Testis (tissue), 3 donors: ENCODE results near the gene MAN1C1. TPM values are rescaled to one million over a fixed set of nuclear protein-coding genes. Genes with fewer than 3 reads are reported as not detected.
A peak's percentile ranks its signal among the peaks of the same experiment; 100 is the strongest.
"Not testable (repeated sequence)": the region's sequence is repeated elsewhere in the genome, so short reads cannot be mapped to it uniquely, and the experiment has no call there.

Source experiments
- DNase-seq: peaks from one replicate; pipeline ENCODE4 v3.0.0-alpha.2; 2019
- H3K27ac ChIP-seq, 2 donors: fragments of 200-600 bp; sonication (generic); one replicate each; pipeline ENCODE4 v1.5.1; 2019
- H3K27me3 ChIP-seq: fragments of 200-600 bp; sonication (generic); one replicate; pipeline ENCODE4 v1.5.1; 2019
- H3K36me3 ChIP-seq: fragments of 200-600 bp; sonication (generic); one replicate; pipeline ENCODE4 v1.5.1; 2017; ENCODE audit warnings: low read depth; ENCODE audit errors: missing control alignments
- H3K4me1 ChIP-seq: fragments of 200-600 bp; sonication (generic); one replicate; pipeline ENCODE4 v1.5.1; 2019
- H3K4me3 ChIP-seq, 2 donors: fragments of 200-600 bp; sonication (generic); one replicate each; pipeline ENCODE4 v1.5.1; 2017 to 2019
- H3K9me3 ChIP-seq: fragments of 200-600 bp; sonication (generic); one replicate; pipeline ENCODE4 v1.5.1; 2017
- POLR2A ChIP-seq: fragments of 450-650 bp; IDR thresholded peaks from one replicate; pipeline ENCODE4 v1.6.1; 2017; ENCODE audit warnings: antibody characterized with exemption, mild to moderate bottlenecking, moderate library complexity
- WGBS, 2 donors: methylation state at CpG; one replicate each; pipeline ENCODE4 v1.1.5; 2018; 5-methylcytosine and 5-hydroxymethylcytosine counted together
- intact Hi-C: fragments of 100-400 bp; cut with DNase I; formaldehyde crosslinking; loops from one replicate; pipeline ENCODE4 v1.15.1; 2023; ENCODE audit warnings: low total_unique reads
- polyA plus RNA-seq: library from polyadenylated mRNA; stranded (reverse); fragments of 350-450 nt; fragmentation: Illumina TruSeq; extraction: RNeasy Lipid Tissue Mini Kit (QIAGEN cat#74804); gene quantifications from one replicate; pipeline ENCODE4 v1.2.3, GENCODE V29; 2014; ENCODE audit warnings: low read depth, low replicate concordance; ENCODE audit not compliant: insufficient read depth
- total RNA-seq, 2 donors: library from RNA; depleted of rRNA; stranded (reverse); fragments of >200 nt; gene quantifications; one replicate each; pipeline ENCODE4 v1.2.3, GENCODE V29; 2016
- TF ChIP-seq, protein P1 (sequence below), 3 experiments: fragments of 450-650 bp in 2 of 3; fragments of 200-600 bp in 1 of 3; sonication (generic) in 1 of 3; IDR thresholded peaks; one replicate each; pipeline ENCODE4 v1.5.1; 2016 to 2019; ENCODE audit warnings: antibody characterized with exemption in 3 of 3, mild to moderate bottlenecking in 2 of 3, moderate library complexity in 1 of 3

The MAN1C1 gene
- total and polyA plus RNA-seq, 3 donors from 2014 or later, result 12.8 to 21.1 (median 14.8) TPM

DNA sequence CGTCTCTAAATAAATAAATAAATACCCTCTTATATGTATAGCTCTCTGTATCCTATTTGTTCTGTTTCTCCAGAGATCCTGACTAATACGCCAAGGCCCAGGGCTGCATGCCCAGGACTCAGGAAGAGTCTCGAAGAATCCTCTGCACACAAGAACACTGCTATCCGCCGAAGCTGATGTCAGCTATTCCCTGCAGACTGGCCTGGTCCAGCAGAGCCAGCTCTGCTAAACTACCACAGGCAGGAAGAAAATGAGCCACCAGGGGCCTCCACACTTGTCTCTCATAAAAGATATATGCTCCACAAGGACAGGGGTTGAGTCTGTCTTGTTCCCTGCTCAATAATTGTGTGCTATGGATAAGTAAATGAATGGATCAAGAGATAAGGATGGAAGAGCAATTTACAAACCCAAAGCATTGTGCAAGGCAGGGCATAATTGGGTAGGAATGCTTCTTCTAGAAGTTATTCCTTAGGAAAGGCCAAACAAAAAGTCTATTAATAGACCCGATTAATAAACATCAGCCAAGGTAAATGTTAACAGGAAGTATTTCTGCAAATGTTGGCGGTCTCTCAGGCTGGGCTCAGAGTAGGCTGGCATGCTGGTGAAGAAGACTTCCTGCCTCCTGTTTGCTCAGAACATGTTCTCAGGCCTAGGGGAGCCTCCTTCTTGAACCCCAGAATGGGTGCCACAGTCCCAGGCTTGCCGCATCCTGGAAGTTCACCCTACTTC lies 26.3 kb upstream of the MAN1C1 start:
- 55 to 60% methylated on average over 7 to 8 of the region's 8 CpGs for WGBS, 2 donors
- DNase-seq, result peak; percentile 79
- Histone ChIP-seq H3K27ac (peak overlapping the region in 1 of 2 donors; percentile 53), H3K27me3 (no peaks in the 10 kb centered on the region), H3K9me3 (no peaks in the 10 kb centered on the region), H3K4me3 (no peak overlapping the region), H3K4me1 (peaks cover 3% of the 10 kb centered on the region), H3K36me3 (no peaks in the 10 kb centered on the region)
- TF ChIP-seq, protein P1, sequence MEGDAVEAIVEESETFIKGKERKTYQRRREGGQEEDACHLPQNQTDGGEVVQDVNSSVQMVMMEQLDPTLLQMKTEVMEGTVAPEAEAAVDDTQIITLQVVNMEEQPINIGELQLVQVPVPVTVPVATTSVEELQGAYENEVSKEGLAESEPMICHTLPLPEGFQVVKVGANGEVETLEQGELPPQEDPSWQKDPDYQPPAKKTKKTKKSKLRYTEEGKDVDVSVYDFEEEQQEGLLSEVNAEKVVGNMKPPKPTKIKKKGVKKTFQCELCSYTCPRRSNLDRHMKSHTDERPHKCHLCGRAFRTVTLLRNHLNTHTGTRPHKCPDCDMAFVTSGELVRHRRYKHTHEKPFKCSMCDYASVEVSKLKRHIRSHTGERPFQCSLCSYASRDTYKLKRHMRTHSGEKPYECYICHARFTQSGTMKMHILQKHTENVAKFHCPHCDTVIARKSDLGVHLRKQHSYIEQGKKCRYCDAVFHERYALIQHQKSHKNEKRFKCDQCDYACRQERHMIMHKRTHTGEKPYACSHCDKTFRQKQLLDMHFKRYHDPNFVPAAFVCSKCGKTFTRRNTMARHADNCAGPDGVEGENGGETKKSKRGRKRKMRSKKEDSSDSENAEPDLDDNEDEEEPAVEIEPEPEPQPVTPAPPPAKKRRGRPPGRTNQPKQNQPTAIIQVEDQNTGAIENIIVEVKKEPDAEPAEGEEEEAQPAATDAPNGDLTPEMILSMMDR (IDR thresholded peaks at IDR 0.05), result no peak
- TF ChIP-seq POLR2A, result no peak
- intact Hi-C loops, result no loop called here

DNA sequence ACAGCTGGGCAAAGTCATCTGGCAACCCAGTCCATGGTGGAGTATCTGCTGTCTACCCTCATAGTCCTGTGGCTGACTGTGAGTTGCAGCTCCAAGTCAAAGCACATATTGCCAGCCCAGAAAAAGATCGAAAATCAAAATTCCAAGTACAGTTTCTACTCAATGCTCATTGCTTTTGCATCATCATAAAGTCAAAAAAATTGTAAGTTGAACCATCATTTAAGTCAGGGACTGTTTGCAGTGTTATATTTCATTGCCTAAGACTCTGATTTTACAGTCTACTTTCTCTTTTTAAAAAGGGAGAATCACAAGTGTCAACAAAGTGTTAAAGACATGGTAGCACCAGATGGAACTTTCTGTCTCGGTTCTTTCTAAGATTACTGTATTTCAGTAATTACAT lies 22.7 kb upstream of the MAN1C1 start:
- intact Hi-C loops, result no loop called here
- H3K27ac ChIP-seq, result no peak overlapping the region
- H3K27me3 ChIP-seq, result no peaks in the 10 kb centered on the region
- no peaks in the 10 kb centered on the region for H3K36me3 ChIP-seq
- 75 to 76% methylated on average over 2 of the region's 2 CpGs for WGBS, 2 donors
- H3K4me3 ChIP-seq, result no peak overlapping the region
- H3K9me3 ChIP-seq, result no peaks in the 10 kb centered on the region
- DNase-seq, result no peak
- H3K4me1 ChIP-seq, result peaks cover 3% of the 10 kb centered on the region
- TF ChIP-seq POLR2A, result no peak
- TF ChIP-seq, protein P1 (IDR thresholded peaks at IDR 0.05), result no peak

DNA sequence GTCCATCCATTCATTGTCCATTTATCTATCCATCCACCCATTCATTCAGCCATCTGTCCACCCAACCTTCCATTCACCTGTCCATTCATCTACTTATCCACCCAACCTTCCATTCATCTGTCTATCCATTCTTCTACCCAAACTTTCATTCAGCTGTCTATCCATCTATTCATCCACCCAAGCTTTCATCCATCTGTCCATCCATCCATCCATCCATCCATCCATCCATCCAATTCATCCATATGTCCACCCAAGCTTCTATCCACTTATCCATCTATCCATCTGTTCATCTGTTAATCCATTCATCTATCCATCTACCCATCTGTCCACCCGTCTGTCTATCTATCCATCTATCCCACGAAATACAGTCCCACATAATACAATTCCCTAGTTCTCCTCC lies 21.6 kb upstream of the MAN1C1 start:
- no peaks in the 10 kb centered on the region for H3K9me3 ChIP-seq
- intact Hi-C loops, result no loop called here
- no peak for TF ChIP-seq POLR2A
- TF ChIP-seq, protein P1 (IDR thresholded peaks at IDR 0.05), result no peak
- WGBS, 2 donors, result 66 to 71% methylated on average over 2 of the region's 2 CpGs
- no peaks in the 10 kb centered on the region for H3K36me3 ChIP-seq
- no peak overlapping the region for H3K27ac ChIP-seq
- H3K4me3 ChIP-seq, result no peak overlapping the region
- no peak for DNase-seq
- no peaks in the 10 kb centered on the region for H3K4me1 ChIP-seq
- no peaks in the 10 kb centered on the region for H3K27me3 ChIP-seq

DNA sequence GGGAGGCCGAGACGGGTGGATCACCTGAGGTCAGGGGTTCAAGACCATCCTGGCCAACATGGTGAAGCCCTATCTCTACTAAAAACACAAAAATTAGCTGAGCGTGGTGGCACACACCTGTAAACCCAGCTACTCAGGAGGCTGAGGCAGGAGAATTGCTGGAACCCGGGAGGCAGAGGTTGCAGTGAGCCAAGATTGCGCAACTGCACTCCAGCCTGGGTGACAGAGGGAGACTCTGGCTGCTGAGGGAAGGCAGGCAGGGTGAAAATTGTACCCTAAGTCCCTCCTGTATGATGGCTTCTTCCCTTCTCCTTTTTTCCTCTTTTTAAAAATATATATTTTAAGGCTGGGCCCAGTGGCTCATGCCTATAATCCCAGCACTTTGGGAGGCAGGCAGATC lies 19.9 kb upstream of the MAN1C1 start:
- intact Hi-C loops, H3K27me3 ChIP-seq, H3K4me3 ChIP-seq, H3K9me3 ChIP-seq, DNase-seq, H3K4me1 ChIP-seq, H3K27ac ChIP-seq, H3K36me3 ChIP-seq: not testable (repeated sequence)
- 97 to 98% methylated on average over 5 of the region's 5 CpGs for WGBS, 2 donors

DNA sequence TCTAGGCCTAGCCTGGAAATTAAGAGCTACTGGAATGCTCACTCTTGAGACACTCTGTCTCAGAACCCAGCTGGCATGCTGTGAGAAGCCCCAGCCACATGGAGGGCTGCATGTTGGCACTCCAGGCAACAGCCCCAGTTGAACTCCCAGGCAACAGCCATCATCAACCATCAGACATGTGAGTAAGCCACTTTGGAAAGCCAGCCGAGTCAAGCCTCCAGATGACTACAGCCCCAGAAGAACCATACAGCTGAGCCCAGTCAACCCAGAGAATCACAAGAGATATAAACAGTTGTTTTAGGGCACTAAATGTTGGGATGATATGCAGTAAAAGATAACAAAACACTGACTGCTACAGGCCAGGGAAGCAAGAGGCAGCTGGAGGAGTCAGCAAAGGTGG lies 17.7 kb upstream of the MAN1C1 start:
- H3K4me3 ChIP-seq, result no peak overlapping the region

More for the DNA sequence above, 17.7 kb upstream of the MAN1C1 start:
- no peaks in the 10 kb centered on the region for H3K36me3 ChIP-seq
- no peak for TF ChIP-seq POLR2A
- TF ChIP-seq, protein P1 (IDR thresholded peaks at IDR 0.05), result no peak
- no peak overlapping the region for H3K27ac ChIP-seq
- no peaks in the 10 kb centered on the region for H3K27me3 ChIP-seq
- intact Hi-C loops, result no loop called here
- DNase-seq, result no peak
- H3K4me1 ChIP-seq, result no peaks in the 10 kb centered on the region
- 100% methylated on average over 1 of the region's 1 CpG for WGBS, 2 donors
- H3K9me3 ChIP-seq, result no peaks in the 10 kb centered on the region
